Stimulated activated naive B cell treated with anti-CD40 and anti-IgM and Interleukin-4, amounts not matched to agents 10 μg/mL and 1 μg/mL and 100 μg/mL, for 72 hours (primary cell): ENCODE data around the gene ZNF609.
A peak's percentile ranks its signal among the peaks of the same experiment; 100 is the strongest.
"Not testable (repeated sequence)": the region's sequence is repeated elsewhere in the genome, so short reads cannot be mapped to it uniquely, and the experiment has no call there.

Experiments
- ATAC-seq, 2 donors: fragments of 150-1000 bp; cut with Tn5 transposase; replicated peaks; 2 replicates each; pipeline ENCODE4 v1.10.0; 2021; ENCODE audit warnings: moderate library complexity in 1 of 2
- DNase-seq: peaks from one replicate; pipeline ENCODE4 v3.0.0; 2021
- H3K27ac Mint-ChIP-seq: one replicate; pipeline ENCODE4 v1.8.0; 2022; ENCODE audit warnings: mild to moderate bottlenecking, mixed read lengths
- H3K27me3 Mint-ChIP-seq, 2 donors: one replicate each; pipeline ENCODE4 v1.8.0; 2022; ENCODE audit warnings: mixed read lengths in 2 of 2
- H3K36me3 Mint-ChIP-seq, 2 donors: one replicate each; pipeline ENCODE4 v1.8.0; 2022; ENCODE audit warnings: mixed read lengths in 2 of 2, mild to moderate bottlenecking in 1 of 2
- H3K4me1 Mint-ChIP-seq, 2 donors: one replicate each; pipeline ENCODE4 v1.8.0; 2022; ENCODE audit warnings: mixed read lengths in 2 of 2, mild to moderate bottlenecking in 1 of 2
- H3K4me3 Mint-ChIP-seq, 2 donors: one replicate each; pipeline ENCODE4 v1.8.0; 2022; ENCODE audit warnings: mild to moderate bottlenecking in 2 of 2, mixed read lengths in 2 of 2, moderate library complexity in 1 of 2
- H3K9me3 Mint-ChIP-seq, 2 donors: one replicate each; pipeline ENCODE4 v1.8.0; 2022; ENCODE audit warnings: mixed read lengths in 2 of 2, mild to moderate bottlenecking in 1 of 2

The ZNF609 gene

DNA sequence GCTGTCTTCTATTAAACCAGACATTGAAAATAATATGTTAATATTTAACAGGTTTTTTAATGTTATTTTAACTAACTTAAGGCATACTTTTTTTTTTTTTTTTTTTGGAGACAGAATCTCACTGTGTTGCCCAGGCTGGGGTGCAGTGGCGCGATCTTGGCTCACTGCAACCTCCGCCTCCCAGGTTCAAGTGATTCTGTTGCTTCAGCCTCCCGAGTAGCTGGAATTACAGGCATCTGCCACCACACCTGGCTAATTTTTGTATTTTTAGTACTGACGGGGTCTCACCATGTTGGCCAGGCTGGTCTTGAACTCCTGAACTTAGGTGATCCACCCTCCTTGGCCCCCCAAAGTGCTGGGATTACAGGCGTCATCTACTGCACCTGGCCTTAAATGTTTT, 147.0 kb downstream of the ZNF609 start:
- H3K27me3 Mint-ChIP-seq, ATAC-seq, H3K36me3 Mint-ChIP-seq, H3K4me3 Mint-ChIP-seq, H3K27ac Mint-ChIP-seq, DNase-seq, H3K9me3 Mint-ChIP-seq: not testable (repeated sequence)
- peaks cover 7 to 10% of the 10 kb centered on the region in 2 donors for H3K4me1 Mint-ChIP-seq

DNA sequence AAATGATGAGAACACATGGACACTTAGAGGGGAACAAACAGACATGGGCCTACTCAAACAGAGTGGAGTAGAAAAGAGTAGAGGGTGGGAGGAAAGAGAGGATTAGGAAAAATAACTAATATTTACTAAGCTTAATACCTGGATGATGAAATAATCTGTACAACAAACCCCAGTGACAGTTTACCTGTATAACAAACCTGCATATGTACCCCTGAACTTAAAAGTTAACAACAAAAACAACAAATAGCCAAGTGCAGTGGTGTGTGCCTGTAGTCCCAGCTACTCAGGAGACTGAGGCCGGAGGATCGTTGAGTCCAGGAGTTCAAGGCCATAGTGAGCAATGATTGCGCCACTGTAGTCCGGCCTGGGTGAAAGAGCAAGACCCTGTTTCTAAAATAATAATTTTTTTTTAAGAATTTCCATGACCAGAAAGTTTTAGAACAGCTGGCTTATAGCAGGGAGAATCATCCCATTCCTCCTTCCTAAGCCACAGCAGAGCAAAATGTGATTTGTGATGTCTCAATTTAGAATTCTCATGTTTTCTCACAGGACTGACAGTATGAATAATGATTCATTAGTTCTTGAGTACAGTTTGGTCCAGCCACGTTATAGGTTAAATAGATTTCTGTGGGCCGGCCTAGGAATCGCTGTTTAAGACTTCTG, 150.0 kb downstream of the ZNF609 start:
- Mint-ChIP-seq H3K9me3 (no peaks in the 10 kb centered on the region), H3K27ac (no peak overlapping the region), H3K36me3 (peaks cover 1 to 3% of the 10 kb centered on the region in 2 donors), H3K27me3 (no peaks in the 10 kb centered on the region), H3K4me3 (no peak overlapping the region), H3K4me1 (peaks cover 3 to 7% of the 10 kb centered on the region in 2 donors)
- no peak for ATAC-seq
- DNase-seq: no peak

DNA sequence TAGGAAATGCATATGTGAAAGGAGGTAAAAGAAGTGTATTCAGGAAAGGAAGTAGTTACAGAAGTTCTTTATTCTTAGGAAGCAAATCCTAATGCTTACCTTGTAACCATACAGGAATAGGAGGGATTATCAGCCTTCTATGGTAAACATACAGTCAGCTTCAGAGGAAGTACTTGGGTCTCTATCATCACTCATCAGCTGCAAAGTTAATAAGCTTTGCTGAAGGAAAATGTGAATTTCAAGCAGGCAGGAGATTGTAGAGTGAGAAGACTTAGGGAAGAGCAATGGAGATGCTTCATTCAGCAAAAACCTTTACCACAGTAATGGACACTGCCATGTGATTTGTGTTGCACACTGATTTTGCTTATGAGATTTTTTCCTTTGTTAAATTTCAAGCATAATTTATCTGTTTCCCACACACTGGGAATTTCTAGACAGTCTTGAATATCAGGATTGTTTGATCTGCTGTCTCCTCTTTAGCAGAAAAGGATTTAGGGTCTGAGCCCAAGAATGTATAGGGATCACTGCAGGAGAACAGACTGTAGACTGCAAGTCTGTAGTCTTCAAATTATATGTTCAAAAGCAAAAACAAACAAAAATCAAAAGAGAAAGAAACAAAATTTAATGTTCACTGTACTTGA, 150.8 kb downstream of the ZNF609 start:
- H3K27ac Mint-ChIP-seq: no peak overlapping the region
- H3K27me3 Mint-ChIP-seq: no peaks in the 10 kb centered on the region
- H3K4me3 Mint-ChIP-seq: no peak overlapping the region

DNA sequence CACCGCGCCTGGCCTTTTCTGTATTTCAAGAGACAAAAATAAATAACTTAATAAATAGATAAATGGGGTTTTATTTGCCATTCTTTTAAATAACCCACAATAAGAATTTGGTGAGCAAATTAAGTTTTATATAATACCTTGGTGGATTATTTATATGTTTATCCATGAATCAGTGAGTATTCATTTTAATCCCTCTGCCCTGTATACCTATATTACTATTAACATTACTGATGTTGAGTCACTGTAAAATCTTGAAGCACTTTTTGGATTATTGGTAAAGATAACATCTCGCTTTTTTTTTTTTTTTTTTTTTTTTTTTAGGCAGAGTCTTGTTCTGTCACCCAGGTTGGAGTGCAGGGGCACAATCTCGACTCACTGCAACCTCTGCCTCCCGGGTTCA, 154.1 kb downstream of the ZNF609 start:
- H3K4me3 Mint-ChIP-seq: no peak overlapping the region
- H3K27me3 Mint-ChIP-seq: no peaks in the 10 kb centered on the region
- no peak overlapping the region for H3K27ac Mint-ChIP-seq
- H3K36me3 Mint-ChIP-seq: peaks cover 0 to 3% of the 10 kb centered on the region in 2 donors
- H3K9me3 Mint-ChIP-seq: no peaks in the 10 kb centered on the region
- no peak for DNase-seq
- ATAC-seq: no peak
- peaks cover 11 to 16% of the 10 kb centered on the region in 2 donors for H3K4me1 Mint-ChIP-seq

More for the DNA sequence above, 150.8 kb downstream of the ZNF609 start:
- no peak for DNase-seq
- Mint-ChIP-seq H3K4me1 (peaks cover 3 to 7% of the 10 kb centered on the region in 2 donors), H3K36me3 (peaks cover 1 to 3% of the 10 kb centered on the region in 2 donors), H3K9me3 (no peaks in the 10 kb centered on the region)
- ATAC-seq: no peak

DNA sequence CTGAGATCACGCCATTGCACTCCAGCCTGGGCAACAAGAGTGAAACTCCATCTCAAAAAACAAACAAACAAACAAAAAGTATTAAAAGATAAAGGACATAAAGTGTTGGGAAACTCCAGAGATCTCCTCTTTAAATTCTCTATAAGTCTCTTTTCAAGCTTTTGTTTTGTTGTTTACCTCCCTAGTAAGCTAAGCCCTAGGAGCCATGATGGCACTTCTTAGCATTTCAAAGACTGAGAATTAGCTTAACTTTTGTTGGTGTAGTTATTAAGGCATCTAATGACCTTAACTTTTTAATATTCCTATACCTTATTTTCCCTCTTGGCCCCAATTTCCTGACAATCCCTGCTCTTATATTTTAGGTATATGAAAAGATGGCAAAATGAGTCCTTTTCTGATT, 157.3 kb downstream of the ZNF609 start:
- Mint-ChIP-seq H3K4me3 (no peak overlapping the region), H3K36me3 (peaks cover 0 to 3% of the 10 kb centered on the region in 2 donors), H3K27ac (peak overlapping the region; percentile 3), H3K27me3 (no peaks in the 10 kb centered on the region), H3K9me3 (no peaks in the 10 kb centered on the region), H3K4me1 (peaks cover 26 to 38% of the 10 kb centered on the region in 2 donors)
- DNase-seq: no peak
- no peak for ATAC-seq

DNA sequence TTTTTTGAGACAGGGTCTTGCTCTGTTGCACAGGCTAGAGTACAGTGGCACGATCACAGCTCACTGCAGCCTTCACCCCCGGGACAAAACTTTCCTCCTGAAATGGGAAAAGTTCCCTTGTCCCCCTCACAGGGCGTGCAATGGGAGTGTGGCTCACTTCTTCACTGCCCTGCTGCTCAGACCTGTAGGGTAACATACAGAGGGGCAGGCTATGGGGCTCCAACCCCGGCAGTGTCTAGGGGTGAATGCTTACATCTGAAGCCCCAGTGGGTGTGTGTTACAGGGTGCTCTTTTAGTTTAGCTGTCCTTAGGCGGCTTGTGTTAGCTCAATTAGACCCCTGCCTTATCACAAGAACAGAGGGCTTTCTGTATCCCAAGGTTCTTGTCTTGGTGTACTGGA, 157.8 kb downstream of the ZNF609 start:
- Mint-ChIP-seq H3K27ac (peak overlapping the region; percentile 3), H3K4me1 (peaks cover 27 to 42% of the 10 kb centered on the region in 2 donors), H3K4me3 (no peak overlapping the region), H3K27me3 (no peaks in the 10 kb centered on the region), H3K36me3 (peaks cover 0 to under 1% of the 10 kb centered on the region in 2 donors), H3K9me3 (no peaks in the 10 kb centered on the region)
- DNase-seq (no peak), ATAC-seq (no peak)

DNA sequence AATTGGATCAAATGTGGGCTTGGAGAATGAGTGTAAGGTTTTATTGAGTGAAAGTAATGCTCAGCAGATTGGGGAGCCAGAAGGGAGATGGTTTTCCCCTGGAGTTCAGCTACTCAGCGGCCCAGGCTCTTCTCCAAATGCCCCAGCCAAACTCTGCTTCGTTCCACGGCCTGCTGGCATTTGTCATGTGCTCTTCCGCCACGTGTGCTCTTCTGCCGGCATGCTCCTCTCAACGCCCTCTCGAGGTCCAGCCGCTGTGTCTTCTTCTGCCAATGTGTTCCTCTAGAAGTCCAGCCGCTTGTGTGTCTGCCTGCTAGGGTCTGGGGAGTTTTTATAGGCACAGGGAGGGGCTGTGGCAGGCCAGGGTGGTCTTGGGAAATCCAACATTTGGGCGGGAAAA, 158.2 kb downstream of the ZNF609 start:
- H3K4me1 Mint-ChIP-seq: peaks cover 30 to 46% of the 10 kb centered on the region in 2 donors
- H3K27ac Mint-ChIP-seq: peak overlapping the region; percentile 57
- ATAC-seq (no peak), DNase-seq (no peak)
- H3K27me3 Mint-ChIP-seq: no peaks in the 10 kb centered on the region
- H3K36me3 Mint-ChIP-seq: no peaks in the 10 kb centered on the region
- no peak overlapping the region for H3K4me3 Mint-ChIP-seq
- no peaks in the 10 kb centered on the region for H3K9me3 Mint-ChIP-seq

DNA sequence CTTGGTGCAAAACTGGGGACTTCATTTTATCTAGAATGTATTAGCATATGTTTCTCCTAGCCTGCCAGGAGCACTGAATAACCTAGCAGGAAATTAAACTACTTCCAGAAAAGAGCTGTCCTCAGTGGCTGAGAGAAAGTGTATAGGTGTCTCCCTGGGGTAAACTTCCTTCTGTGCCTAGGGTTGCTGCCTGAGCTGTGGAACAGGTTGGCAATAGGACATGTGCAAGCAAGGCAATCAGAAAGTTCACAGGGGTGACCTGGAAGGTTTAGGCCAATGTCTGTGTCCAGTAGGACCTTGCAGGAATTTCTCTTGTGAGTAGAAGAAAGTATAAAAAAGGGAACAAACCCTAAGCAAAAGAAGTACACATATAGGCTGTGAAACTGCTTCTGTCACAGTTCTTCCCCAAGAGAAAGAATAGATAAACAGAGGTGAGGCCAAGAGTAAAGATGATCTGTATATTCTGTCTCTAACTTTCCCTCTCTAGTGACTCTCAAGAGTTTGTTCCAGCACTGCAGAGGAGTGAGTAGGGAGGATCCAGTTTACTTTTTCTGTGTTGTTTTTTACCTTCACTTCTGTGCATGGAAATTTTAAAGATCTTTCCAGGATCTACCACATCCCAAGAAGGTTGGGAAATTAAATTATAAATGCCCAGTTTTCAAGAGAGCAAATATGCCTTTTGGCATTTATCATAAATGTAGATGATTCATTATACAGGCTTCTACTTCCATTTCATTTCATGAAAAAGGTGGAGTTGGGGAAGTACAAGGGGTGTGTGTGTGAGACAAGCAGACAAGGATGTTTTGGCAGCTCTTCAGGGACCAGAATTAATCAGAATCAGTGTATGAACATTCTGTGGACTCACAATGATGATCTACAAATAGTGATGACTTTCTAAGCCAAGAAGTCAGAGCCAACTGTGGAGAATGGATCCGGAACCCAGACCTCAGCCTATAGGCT, 159.8 kb downstream of the ZNF609 start:
- Mint-ChIP-seq H3K4me3 (peak overlapping the region in 1 of 2 donors; percentile 5), H3K4me1 (peaks cover 36 to 61% of the 10 kb centered on the region in 2 donors), H3K27ac (peak overlapping the region; percentile 42), H3K27me3 (no peaks in the 10 kb centered on the region), H3K9me3 (no peaks in the 10 kb centered on the region), H3K36me3 (no peaks in the 10 kb centered on the region)
- DNase-seq (no peak), ATAC-seq (peak; percentile 21 to 28)

DNA sequence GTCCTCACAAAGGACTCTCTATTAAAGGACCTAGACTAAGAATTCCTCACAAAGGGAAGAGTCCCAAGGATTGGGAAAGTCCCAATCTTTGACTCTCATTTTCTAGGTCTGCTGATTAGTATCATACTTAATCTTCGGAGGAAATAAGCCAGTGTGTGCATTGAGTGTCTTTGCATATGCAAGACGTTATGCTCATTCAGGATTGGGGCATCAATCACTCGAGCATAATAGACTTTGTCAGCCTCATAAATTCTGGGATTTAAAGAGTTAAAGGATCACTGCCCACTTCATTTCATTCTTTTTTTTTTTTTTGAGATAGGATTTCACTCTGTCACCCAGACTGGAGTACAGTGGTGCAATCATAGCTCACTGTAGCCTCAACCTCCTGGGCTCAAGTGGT, 160.7 kb downstream of the ZNF609 start:
- Mint-ChIP-seq H3K27ac (no peak overlapping the region), H3K27me3 (no peaks in the 10 kb centered on the region), H3K4me3 (no peak overlapping the region), H3K4me1 (peaks cover 36 to 61% of the 10 kb centered on the region in 2 donors), H3K9me3 (no peaks in the 10 kb centered on the region), H3K36me3 (peaks cover 0 to under 1% of the 10 kb centered on the region in 2 donors)
- DNase-seq (no peak), ATAC-seq (no peak)

DNA sequence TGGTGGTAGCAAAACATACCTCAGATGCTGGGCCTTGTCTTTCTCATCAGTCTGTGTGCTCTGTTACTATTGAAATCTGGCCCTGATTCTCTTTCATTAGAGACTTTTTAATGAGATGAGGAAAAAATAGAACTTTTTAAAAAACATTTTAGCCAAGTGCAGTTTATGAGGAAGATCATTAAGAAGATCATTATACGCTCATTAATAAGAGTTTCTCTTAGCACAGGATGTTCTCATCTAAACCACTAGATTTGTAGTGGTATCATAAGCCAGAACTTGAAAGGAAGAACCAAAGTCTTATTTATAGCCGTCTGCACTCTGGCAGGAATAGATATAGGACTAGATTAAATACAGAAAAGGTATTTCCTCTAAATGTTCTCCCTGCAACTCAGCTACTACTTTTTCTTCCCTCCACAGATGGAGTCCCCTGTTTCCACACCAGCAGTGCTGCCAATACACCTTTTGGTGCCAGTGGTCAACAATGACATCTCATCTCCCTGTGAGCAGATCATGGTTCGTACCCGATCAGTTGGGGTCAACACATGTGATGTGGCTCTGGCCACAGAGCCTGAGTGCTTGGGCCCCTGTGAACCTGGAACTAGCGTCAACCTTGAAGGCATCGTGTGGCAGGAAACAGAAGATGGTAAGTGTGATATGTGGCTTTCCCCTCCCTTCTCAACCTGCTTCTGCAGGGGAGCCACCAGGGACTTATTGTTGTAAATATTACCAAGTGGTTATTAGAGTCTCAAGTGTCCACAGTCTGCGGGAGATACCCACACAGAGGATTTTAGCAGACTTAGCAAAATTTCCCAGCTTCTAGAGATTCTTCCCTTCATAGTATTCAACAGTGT, 162.3 kb downstream of the ZNF609 start:
- peak; percentile 77 to 80 for ATAC-seq
- H3K36me3 Mint-ChIP-seq: peaks cover 0 to 3% of the 10 kb centered on the region in 2 donors
- H3K4me3 Mint-ChIP-seq: peak overlapping the region; percentile 44 to 65
- DNase-seq: peak; percentile 40
- no peaks in the 10 kb centered on the region for H3K9me3 Mint-ChIP-seq
- H3K27me3 Mint-ChIP-seq: no peaks in the 10 kb centered on the region
- H3K27ac Mint-ChIP-seq: peak overlapping the region; percentile 85
- H3K4me1 Mint-ChIP-seq: peaks cover 36 to 61% of the 10 kb centered on the region in 2 donors

DNA sequence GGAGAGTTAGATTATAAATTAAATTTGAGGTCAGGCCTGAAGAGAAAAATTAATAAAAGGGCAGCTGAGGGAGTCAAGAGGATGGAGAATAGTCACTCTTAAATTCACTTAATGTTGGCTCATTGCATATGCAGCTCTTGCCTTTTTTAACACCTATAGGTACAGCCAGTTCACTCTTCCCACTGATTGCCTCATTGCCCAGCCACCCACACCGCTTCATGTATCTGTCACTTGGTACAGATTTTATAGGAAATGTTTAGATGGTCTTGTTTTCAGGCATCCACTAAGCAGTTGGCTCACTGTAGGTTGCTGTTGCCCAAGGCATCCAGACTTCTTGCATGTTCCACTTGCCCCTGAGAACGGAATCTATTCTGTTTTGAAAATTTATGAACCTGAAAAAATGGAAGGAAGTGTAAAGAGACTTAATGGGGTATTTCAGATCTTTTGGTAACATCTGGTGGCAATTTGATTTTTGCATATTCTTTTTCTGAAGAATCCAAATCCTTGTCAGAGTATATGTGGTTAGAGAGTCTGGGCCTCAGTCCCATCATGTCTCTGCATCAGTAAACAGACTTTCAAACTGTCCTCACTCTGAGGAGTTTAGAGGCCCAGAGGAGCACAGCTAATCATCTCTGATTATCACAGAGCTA, 163.1 kb downstream of the ZNF609 start:
- no peaks in the 10 kb centered on the region for H3K9me3 Mint-ChIP-seq
- H3K4me3 Mint-ChIP-seq: peak overlapping the region; percentile 3 to 10
- peaks cover 36 to 61% of the 10 kb centered on the region in 2 donors for H3K4me1 Mint-ChIP-seq
- no peaks in the 10 kb centered on the region for H3K27me3 Mint-ChIP-seq
- peaks cover 0 to 3% of the 10 kb centered on the region in 2 donors for H3K36me3 Mint-ChIP-seq
- H3K27ac Mint-ChIP-seq: peak overlapping the region; percentile 89
- DNase-seq (peak; percentile 4), ATAC-seq (peak; percentile 74 to 79)

DNA sequence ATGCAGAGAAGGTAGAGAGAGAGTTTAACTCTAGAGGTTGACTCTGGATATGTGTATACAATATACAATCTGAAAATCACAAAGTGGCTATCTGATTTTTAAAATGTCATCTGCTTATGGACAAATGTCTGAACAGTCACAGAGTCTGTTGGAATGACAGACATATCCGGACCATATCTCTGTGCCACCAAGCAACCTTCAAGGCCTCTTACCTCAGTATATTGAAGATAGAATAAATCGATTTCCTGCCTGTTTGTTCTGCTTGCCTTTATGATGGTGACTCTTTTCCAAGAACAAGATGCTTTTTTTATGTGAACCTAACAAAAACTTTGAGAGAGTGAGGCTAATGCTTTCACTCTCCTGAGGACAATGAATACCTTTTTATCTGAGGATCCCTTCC, 163.9 kb downstream of the ZNF609 start:
- Mint-ChIP-seq H3K4me3 (peak overlapping the region in 1 of 2 donors; percentile 3), H3K36me3 (peaks cover 5 to 7% of the 10 kb centered on the region in 2 donors), H3K4me1 (peaks cover 29 to 54% of the 10 kb centered on the region in 2 donors), H3K27ac (peak overlapping the region; percentile 89), H3K9me3 (no peaks in the 10 kb centered on the region), H3K27me3 (no peaks in the 10 kb centered on the region)
- no peak for ATAC-seq
- DNase-seq: no peak

DNA sequence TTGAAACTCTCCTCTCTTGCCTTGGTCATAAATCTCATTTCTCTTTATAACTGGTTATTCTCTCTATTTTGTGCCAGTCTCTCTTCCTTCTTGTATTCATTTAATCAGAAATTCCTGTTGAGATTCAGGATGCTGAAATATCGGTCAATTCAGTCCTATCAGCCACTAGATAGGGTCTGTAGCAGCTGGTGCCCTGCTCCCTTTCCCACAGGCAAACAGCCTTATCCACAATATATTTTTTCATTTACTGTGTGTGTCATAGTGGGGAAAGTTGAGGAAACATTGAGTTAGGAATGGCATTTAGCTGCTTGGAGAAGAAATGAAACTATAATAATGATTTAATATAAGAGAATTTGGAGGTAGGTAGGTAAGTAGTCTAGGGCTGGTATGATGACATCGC, 168.7 kb downstream of the ZNF609 start:
- Mint-ChIP-seq H3K27ac (peak overlapping the region; percentile 1), H3K27me3 (no peaks in the 10 kb centered on the region), H3K36me3 (peaks cover 8 to 11% of the 10 kb centered on the region in 2 donors), H3K4me1 (peaks cover 5 to 11% of the 10 kb centered on the region in 2 donors), H3K4me3 (no peak overlapping the region), H3K9me3 (no peaks in the 10 kb centered on the region)
- ATAC-seq: no peak
- DNase-seq: no peak
